ENCODE measurements around the gene PFKL.

GRCh38 chr21:44337941-44338895 lies 38.4 kb downstream of the PFKL start:
- TF ChIP-seq CTCF (optimal IDR thresholded peaks at IDR 0.05 in 1 of 3, IDR thresholded peaks at IDR 0.05 in 1 of 3, conservative IDR thresholded peaks at IDR 0.05 in 1 of 3; ENCODE audit: extremely low read depth in 1 of 3, insufficient read depth in 2 of 3, low read length in 3 of 3) (peak; percentile 43 to 56 (median 48)), EZH2 (IDR thresholded peaks at IDR 0.05; ENCODE audit: low read length) (no peak)

All from keratinocyte (primary cell).